ENCODE results near the gene RGS1. TPM values are rescaled to one million over a fixed set of nuclear protein-coding genes. Genes with fewer than 3 reads are reported as not detected.

Gene RGS1
- total RNA-seq, 1 experiment from 2014 or later = not detected

- peak overlapping the region; percentile 59 for H2AFZ ChIP-seq (ENCODE audit: low read depth, low read length, poor library complexity, severe bottlenecking)
- H3K36me3 ChIP-seq (ENCODE audit: control insufficient read depth in 1 of 2, insufficient read depth in 2 of 2, low read length in 2 of 2) = no peaks in the 10 kb centered on the region
- CTCF ChIA-PET = no interaction called here
- H3K9ac ChIP-seq (ENCODE audit: low read length) = no peak overlapping the region
- DNase-seq (ENCODE audit: low read depth, low spot score) (no peak), ATAC-seq (no peak)
- no peaks in the 10 kb centered on the region for H3K27me3 ChIP-seq (ENCODE audit: insufficient read depth, low read length)
- TF ChIP-seq CEBPB (IDR thresholded peaks at IDR 0.05; ENCODE audit: low read depth) = no peak
- TF ChIP-seq ZNF274 (IDR thresholded peaks at IDR 0.05; ENCODE audit: low read depth, low read length) = no peak
- TF ChIP-seq POLR2AphosphoS5 (IDR thresholded peaks at IDR 0.05; ENCODE audit: low read depth, low read length) = no peak
- no peak for TF ChIP-seq POLR2A (IDR thresholded peaks at IDR 0.05; ENCODE audit: borderline replicate concordance, extremely low read depth, insufficient read depth, insufficient read length)
- no peak for TF ChIP-seq CTCF (IDR thresholded peaks at IDR 0.05 in 2 of 3, conservative IDR thresholded peaks at IDR 0.05 in 1 of 3; ENCODE audit: borderline replicate concordance in 1 of 3, insufficient read depth in 1 of 3, low read depth in 2 of 3, low read length in 2 of 3)
- no peak for TF ChIP-seq ELF1 (IDR thresholded peaks at IDR 0.05; ENCODE audit: borderline replicate concordance, low read depth)
- TF ChIP-seq, protein P1, sequence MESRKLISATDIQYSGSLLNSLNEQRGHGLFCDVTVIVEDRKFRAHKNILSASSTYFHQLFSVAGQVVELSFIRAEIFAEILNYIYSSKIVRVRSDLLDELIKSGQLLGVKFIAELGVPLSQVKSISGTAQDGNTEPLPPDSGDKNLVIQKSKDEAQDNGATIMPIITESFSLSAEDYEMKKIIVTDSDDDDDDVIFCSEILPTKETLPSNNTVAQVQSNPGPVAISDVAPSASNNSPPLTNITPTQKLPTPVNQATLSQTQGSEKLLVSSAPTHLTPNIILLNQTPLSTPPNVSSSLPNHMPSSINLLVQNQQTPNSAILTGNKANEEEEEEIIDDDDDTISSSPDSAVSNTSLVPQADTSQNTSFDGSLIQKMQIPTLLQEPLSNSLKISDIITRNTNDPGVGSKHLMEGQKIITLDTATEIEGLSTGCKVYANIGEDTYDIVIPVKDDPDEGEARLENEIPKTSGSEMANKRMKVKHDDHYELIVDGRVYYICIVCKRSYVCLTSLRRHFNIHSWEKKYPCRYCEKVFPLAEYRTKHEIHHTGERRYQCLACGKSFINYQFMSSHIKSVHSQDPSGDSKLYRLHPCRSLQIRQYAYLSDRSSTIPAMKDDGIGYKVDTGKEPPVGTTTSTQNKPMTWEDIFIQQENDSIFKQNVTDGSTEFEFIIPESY (IDR thresholded peaks at IDR 0.05; ENCODE audit: extremely low read depth, insufficient replicate concordance, low read length) = no peak
- no peak for TF ChIP-seq TCF7L2 (IDR thresholded peaks at IDR 0.05; ENCODE audit: borderline replicate concordance, extremely low read depth, insufficient read depth, insufficient read length)
- TF ChIP-seq SIN3A (IDR thresholded peaks at IDR 0.05; ENCODE audit: low read depth) = no peak
- TF ChIP-seq ATF3 (IDR thresholded peaks at IDR 0.05) = no peak
- TF ChIP-seq RAD21 (IDR thresholded peaks at IDR 0.05; ENCODE audit: low read depth) = no peak
- TF ChIP-seq EZH2phosphoT487 (IDR thresholded peaks at IDR 0.05; ENCODE audit: borderline replicate concordance) = no peak
- H3K27ac ChIP-seq (ENCODE audit: low read depth, low read length) = no peak overlapping the region; the same call in 1 of the 2 replicates
- no peaks in the 10 kb centered on the region for H3K9me3 ChIP-seq (ENCODE audit: control insufficient read depth in 1 of 2, insufficient read depth in 1 of 2, low read depth in 1 of 2, low read length in 2 of 2)
- peaks cover 9 to 21% of the 10 kb centered on the region in 2 experiments for H3K4me1 ChIP-seq (ENCODE audit: control insufficient read depth in 1 of 2, insufficient read depth in 2 of 2, low read length in 2 of 2)
- intact Hi-C loops (cut with micrococcal nuclease) = no loop called here
- H3K79me2 ChIP-seq (ENCODE audit: insufficient read depth, low read length) = no peaks in the 10 kb centered on the region
- H3K9me2 ChIP-seq (ENCODE audit: insufficient read depth) = no peaks in the 10 kb centered on the region; the same call in 1 of the 2 replicates
- POLR2A ChIA-PET = no interaction called here
- RAD21 ChIA-PET (ENCODE audit: low non-redundant PET in 1 of 2, low total read pairs in 2 of 2, uncharacterized antibody in 2 of 2, unreplicated experiment in 2 of 2) = no interaction called here
- no TSS peak for BruUV-seq (replicated peaks)
- no peaks in the 10 kb centered on the region for H4K20me1 ChIP-seq (ENCODE audit: insufficient read depth)
- H3K4me2 ChIP-seq (ENCODE audit: low read length) = peak overlapping the region; percentile 52
- no peak overlapping the region for H3K4me3 ChIP-seq (replicated peaks in 1 of 2; ENCODE audit: low read depth in 1 of 2, low read length in 2 of 2)
Measured at GRCh38 chr1:192530254-192530653, 45.3 kb upstream of the RGS1 start.

All from HCT116 (cell line).